ENCODE results near the gene MRM2. TPM values are rescaled to one million over a fixed set of nuclear protein-coding genes. Genes with fewer than 3 reads are reported as not detected.
A peak's percentile ranks its signal among the peaks of the same experiment; 100 is the strongest.

MRM2 gene
- 10 to 100 TPM in 3 of 4 donors, 1 to 10 TPM in 1; 8.1 to 19.0 (median 13.0) TPM for total RNA-seq

GRCh38 chr7:2241580-2242540, at the start of gene MRM2, which contains the start of gene NUDT1:
Gene MRM2 (minus strand): TSS chr7:2242205. CDS start chr7:2242169, 36 bp downstream.
Gene NUDT1 (plus strand): TSS chr7:2242226. CDS start chr7:2244575, 2,349 bp downstream.
- Histone ChIP-seq H3K9me3 (no peaks in the 10 kb centered on the region), H3K4me1 (peaks cover 0 to 23% (median 15%) of the 10 kb centered on the region in 4 donors), H3K36me3 (peaks cover 0 to 21% (median 0%) of the 10 kb centered on the region in 3 donors), H3K27me3 (no peaks in the 10 kb centered on the region), H3K27ac (peak within 1 kb of the TSS; percentile 40 to 95 (median 66)), H3K4me3 (peak within 1 kb of the TSS; percentile 83 to 100 (median 98))
- peak; percentile 45 to 53 for TF ChIP-seq POLR2A (IDR thresholded peaks at IDR 0.05)
- TF ChIP-seq CTCF (IDR thresholded peaks at IDR 0.05): no peak
- peak; percentile 85 to 93 (median 91) for DNase-seq

- no peak overlapping the region for H3K4me3 ChIP-seq
- H3K27me3 ChIP-seq: no peaks in the 10 kb centered on the region
- no peak for DNase-seq
- TF ChIP-seq CTCF (IDR thresholded peaks at IDR 0.05) (no peak), POLR2A (IDR thresholded peaks at IDR 0.05) (no peak)
- no peaks in the 10 kb centered on the region for H3K9me3 ChIP-seq
- H3K36me3 ChIP-seq: no peaks in the 10 kb centered on the region
- no peak overlapping the region for H3K27ac ChIP-seq
- no peaks in the 10 kb centered on the region for H3K4me1 ChIP-seq
Measured at GRCh38 chr7:2290877-2291276, 48.9 kb upstream of the MRM2 start.

- no peaks in the 10 kb centered on the region for H3K36me3 ChIP-seq
- H3K9me3 ChIP-seq: no peaks in the 10 kb centered on the region
- TF ChIP-seq CTCF (IDR thresholded peaks at IDR 0.05): no peak
- no peak for TF ChIP-seq POLR2A (IDR thresholded peaks at IDR 0.05)
- no peak for DNase-seq
- H3K4me3 ChIP-seq: no peak overlapping the region
- no peaks in the 10 kb centered on the region for H3K27me3 ChIP-seq
- H3K27ac ChIP-seq: no peak overlapping the region
- no peaks in the 10 kb centered on the region for H3K4me1 ChIP-seq
Measured at GRCh38 chr7:2289621-2290020, 47.6 kb upstream of the MRM2 start.

- Histone ChIP-seq H3K36me3 (no peaks in the 10 kb centered on the region), H3K4me1 (no peaks in the 10 kb centered on the region), H3K4me3 (no peak overlapping the region), H3K27me3 (no peaks in the 10 kb centered on the region), H3K9me3 (no peaks in the 10 kb centered on the region), H3K27ac (no peak overlapping the region)
- DNase-seq: no peak
- TF ChIP-seq CTCF (IDR thresholded peaks at IDR 0.05) (no peak), POLR2A (IDR thresholded peaks at IDR 0.05) (no peak)
Measured at GRCh38 chr7:2289111-2289586, 47.1 kb upstream of the MRM2 start.

GRCh38 chr7:2288503-2288902, 46.5 kb upstream of the MRM2 start:
- no peak for DNase-seq
- Histone ChIP-seq H3K9me3 (no peaks in the 10 kb centered on the region), H3K36me3 (no peaks in the 10 kb centered on the region), H3K4me3 (no peak overlapping the region), H3K27ac (no peak overlapping the region), H3K4me1 (no peaks in the 10 kb centered on the region), H3K27me3 (no peaks in the 10 kb centered on the region)
- no peak for TF ChIP-seq CTCF (IDR thresholded peaks at IDR 0.05)
- TF ChIP-seq POLR2A (IDR thresholded peaks at IDR 0.05): no peak

Data from Peyer's patch (tissue), 4 donors.